GM19468 (cell line): ENCODE results near the gene PCLO.
"Not testable (repeated sequence)": the region's sequence is repeated elsewhere in the genome, so short reads cannot be mapped to it uniquely, and the experiment has no call there.

Source experiments
- ATAC-seq: cut with Tn5 transposase; IDR thresholded peaks from one replicate; pipeline ENCODE4 v1.9.1; 2021; ENCODE audit warnings: mild to moderate bottlenecking, moderate library complexity, moderate number of reproducible peaks; ENCODE audit not compliant: unreplicated experiment; ENCODE audit errors: extremely low read depth

The PCLO gene

DNA sequence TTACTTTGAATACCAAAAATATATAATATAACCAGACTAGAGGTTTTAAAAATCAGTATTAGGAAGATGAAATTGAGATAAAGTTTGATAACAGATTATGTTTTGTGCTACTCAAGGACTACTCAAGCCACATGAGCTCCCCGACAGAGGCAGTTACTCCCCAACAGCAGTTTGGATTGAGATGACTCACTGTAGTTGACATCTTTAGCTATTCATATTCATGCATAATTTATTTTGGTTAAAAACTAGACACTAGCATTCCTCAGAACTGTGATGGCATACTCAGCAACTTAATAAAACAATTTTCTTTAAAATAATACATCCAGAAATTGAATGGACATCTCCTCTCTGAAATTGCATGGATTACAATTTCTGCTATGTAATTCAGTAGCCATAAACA is 19.6 kb downstream of the PCLO start:
- no peak for ATAC-seq

DNA sequence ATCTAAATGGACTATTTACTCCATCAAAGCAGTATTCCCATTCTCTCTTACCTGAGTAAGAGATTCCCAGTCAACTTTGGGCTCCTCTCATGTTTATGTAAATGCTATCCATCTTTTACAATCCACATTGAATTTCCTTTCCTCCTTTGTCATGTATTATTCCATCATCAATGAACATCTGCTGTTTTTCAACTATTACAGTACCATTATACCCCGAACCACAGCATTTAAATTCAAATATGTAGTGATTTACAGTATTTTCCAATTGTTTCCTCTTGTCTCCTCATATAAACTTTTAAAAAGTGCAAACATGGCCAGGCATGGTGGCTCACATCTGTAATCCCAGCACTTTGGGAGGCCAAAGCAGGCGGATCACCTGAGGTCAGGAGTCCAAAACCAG is 20.3 kb downstream of the PCLO start:
- ATAC-seq, result no peak

DNA sequence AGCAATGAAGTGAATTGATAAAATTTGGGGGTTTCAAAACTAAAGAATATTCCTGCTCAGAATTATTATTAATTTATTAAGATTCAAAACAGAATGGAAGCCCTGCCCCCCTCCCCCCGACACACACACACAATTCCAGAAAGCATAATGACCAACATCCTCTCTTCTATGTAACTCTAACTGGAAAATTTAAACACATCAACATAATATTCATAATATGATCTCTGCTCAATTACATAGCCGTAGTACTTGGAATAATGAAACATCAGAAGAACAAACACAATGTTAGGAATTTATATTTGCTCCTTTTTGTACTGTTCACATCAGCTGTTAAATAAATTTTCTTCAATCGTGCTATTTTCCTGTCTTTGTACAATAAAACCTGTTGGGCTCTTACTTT is 20.8 kb downstream of the PCLO start:
- ATAC-seq, result no peak

DNA sequence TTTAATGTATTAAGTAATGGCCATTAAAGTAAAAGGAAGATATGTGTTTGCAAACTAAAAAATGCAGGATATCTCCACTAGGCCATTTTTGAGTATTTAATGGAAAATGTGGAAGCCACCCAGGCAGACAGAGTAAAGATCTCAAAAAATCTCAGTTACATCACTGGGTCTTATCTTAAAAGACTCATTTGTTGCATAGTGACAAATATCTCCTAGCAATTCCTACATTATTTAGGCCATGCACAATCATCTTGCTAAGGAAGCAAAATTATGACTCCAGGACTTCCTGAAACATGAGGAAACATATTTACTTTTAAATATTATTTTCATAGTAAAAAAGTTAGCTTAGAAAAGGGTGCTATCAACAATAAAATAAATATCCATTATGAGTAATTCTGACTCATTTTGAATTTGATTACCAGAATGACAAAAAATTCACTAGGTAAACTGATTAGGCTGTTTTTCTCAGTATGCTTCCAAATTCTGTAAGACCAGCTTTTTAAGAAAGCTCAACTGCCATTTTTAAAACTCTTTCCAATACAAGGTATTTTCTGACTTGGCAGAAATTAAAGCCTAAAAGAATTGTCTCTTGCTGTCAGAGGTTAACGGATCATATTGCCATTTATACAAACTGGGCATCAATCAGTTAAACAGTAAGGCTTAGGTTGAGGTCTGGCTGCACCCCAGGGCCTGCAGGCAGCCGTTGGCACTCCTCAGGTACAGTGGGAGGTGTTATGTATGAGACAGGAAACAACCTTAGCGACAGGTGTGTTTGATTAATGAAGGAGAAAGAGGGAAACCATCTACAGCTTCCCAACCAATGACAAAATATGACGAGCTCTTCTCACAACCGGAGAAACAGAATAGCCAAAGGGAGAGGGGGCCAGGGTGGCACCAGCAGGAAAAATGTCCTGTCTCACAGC is 31.8 kb downstream of the PCLO start:
- no peak for ATAC-seq

DNA sequence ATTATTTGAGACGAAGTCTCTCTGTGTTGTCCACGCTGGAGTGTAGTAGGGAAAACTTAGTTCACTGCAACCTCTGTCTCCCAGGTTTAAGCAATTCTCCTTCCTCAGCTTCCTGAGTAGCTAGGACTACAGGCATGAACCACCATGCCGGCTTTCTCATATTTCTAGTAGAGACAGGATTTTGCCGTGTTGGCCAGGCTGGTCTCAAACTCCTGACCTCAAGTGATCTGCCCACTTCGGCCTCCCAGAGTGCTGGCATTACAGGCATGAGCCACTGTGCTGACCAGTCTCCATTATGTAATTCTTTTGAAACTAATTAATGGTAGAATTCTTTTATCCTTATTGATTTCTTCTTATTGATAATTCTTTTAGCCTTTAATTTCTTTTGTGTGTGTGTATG is 32.5 kb downstream of the PCLO start:
- ATAC-seq, result no peak

DNA sequence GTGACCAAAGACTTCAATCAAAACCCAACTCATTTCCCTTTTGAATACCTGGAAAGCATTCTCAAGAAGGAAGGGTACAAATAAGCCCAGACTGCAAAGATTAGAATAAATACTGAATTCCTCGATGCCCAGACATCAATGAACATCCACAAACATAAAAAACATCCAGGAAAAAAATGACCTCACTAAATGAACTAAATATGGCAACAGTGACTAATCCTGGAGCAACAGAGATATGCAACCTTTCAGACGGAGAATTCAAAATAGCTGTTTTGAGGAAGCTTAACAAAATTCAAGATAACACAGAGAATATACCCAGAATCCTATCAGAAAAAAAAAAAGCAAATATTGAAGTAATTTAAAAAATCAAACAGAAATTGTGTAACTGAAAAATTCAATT is 43.2 kb downstream of the PCLO start:
- ATAC-seq, result no peak

DNA sequence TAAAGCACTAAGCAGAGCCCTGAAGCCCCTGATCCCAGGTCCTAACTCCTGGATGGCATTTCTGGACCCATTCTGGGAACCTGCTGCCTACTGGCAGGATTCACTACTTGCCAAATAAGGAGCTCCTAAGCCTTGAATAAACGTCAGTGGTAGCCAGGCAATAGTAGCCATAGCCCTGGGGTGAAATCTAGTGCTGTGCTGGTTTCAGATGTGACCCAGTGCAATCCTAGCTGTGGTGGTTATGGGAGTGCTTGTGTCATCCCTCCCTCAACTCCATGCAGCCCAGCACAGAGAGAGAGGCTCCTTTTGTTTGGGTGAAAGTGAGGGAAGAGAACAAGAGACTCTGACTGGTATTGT is 43.7 kb downstream of the PCLO start:
- ATAC-seq, result no peak

DNA sequence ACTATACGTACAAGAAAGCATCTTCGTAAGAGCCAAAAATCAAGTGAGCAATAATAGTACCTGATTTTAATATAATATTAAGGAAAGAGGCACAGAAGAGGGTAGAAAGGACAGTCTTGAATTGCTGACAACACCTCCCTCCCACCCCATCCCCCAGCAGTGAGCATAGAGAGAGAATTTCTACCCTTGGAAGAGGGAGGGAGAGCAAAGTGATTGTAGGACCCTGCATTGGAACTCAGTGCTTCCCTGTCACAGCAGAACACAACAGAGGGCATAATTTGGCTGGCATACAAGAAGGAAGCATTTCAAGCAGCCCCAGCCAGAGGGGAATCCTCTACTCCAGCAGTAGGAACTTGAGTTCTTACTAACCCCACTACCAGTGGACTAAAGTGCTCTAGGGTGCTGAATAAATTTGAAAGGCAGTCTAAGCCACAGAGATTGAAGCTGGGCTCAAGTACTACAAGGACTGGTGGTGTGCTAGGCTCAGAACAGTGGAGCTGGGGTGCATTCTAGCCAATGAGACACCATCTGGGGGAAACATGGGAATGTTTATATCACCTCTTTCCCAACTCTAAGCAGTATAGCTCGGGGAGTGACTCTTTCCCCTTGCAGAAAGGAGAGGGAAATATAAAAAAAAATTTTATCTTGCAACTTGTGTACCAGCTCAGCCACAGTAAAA is 44.2 kb downstream of the PCLO start:
- ATAC-seq, result no peak

DNA sequence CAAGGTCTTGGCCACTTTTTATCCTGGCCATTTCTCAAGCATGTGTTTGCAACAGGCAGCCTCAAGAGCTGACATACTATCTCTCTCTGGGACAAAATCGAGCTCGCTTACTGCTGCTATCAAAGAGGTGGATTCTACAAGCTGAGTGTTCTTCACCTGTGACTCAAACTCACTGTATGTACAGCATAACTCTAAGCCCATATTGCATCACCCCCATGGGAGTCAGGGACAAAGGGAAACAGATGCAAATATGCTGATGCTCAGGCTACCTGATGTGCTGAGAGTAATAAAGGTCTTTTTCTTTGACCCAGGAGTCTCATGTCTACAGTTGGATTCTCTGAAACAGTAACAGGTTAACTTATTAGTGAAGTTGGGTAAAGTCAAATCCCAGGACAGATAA is 45.2 kb downstream of the PCLO start:
- no peak for ATAC-seq

DNA sequence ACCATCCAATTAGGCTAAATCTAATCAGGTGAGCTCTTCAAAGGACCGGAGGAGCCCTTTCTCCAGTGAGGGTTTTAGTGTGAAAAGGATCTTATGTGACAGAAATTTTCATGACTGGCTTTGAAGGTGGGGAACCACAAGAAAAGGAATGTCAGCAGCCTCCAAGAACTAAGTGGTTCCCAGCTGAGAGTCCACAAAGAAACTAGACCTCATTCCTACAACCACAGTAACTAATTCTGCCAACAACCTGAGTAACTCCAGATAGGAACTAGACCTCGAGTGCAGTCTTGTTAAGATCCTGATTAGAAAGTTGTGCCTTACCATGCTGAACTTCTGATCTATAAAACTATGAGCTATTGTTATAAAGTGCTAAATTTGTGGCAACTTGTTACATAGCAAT is 51.3 kb downstream of the PCLO start:
- ATAC-seq, result no peak

DNA sequence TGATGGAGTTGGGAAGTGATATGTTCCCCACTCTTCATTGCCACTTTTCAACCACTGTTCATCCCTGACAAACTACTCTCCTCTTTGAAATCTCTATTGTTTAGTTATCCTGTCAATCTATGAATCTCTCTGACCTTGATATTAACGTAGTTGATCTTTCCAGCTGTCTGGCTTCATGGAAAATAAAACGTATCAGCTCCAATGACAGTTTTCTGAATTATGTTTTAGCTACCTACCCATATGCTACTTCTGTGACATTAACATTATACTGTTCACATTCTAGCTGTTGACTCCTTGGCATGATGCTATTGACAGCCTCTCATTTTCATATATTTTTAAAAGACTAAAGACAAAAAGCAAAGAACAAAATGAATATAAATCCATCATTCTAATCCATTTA is 53.3 kb downstream of the PCLO start:
- ATAC-seq, result no peak

DNA sequence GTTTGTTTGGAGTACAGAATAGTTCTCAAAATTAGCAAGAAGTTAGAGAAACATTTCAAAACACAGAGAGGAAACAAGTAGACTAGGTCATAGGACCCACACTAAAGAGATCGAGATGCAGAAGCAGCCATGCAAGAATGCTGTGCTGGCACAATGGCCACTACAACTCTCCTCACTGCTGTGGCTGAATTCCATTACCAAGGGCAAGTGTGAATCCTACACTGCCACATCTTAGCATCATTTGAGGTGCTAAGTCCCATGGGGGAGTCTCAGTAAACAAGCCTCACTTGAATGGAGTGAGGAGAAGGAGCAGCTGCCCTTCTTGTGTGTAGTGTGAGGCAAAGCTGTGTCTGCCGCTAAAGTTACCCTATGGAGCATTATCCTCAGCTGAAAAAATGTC is 56.7 kb downstream of the PCLO start:
- ATAC-seq, result no peak

DNA sequence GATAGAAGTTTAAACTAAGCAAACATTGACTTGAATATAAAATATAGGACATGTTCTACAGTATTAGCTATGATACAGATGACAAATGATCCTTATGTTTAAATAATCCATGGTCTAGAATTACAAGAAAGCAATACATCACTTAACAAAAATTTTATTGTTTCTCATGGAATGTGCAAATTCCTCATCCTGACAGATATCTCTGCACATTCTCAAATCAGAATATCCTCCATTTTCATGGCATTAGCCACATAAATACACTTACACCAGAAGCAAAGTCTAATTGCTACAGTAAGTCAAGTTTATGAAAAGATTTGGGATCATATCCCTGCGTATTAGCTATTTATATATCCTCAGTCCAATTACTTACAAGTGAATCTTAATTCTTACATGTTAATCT is 57.6 kb downstream of the PCLO start:
- no peak for ATAC-seq

DNA sequence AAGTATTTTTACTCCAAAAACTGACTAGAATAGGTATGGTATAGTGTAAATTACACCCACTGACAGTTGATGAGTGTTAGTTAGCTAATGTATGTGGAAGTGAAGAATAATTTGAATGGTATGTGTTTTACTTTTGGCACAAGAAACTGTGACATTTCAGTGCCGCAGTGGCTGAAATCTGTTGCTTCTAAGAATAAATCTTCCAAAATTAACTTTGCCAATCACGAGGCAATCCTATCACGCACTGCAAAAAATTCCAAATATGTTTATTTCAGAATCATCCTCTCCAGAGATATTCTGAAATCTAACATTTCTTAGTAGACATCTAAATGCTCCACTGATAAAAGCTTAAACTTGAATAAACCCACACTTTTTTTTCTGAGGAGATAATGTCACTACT is 61.2 kb downstream of the PCLO start:
- no peak for ATAC-seq

DNA sequence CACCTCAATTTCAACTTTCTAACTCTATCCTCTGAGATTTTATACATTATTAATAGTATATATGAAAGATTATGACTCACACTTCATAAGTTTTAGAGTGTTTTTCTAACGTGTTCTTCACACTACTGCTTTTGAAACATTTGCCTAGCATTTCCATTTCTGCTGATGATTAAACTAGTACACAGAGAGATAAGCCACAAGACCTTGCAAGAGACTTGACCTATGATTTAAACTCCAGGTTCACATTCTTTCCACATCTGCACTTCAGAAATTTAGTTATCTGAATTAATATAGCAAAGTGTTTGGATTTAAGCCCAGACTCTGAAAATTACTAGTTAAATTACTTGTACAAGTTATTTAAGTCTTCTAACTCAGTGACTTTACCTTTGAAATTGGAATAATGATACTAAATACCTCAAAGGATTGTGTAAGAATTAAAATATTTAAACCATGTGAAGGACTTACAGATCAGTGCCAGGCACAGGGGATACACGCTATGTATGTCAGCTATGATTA is 66.6 kb downstream of the PCLO start:
- ATAC-seq, result no peak

DNA sequence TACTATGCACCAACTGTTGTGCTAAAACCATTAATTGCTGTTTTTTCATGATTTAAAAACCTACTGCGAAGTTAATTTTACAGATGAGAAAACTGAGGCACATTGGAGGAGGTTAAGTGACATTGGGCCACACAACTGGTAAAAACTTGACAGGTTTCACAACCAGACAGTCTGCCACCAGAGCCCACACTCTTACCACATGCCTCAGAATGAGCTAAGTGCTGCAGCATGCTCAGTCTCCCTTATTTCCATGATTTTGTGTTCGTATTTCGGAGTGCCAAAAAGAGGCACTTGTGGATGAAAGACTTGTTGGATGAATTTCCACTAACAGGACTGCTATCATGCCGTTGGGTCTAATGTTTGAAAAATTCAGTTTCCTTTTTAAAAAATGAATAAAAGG is 77.4 kb downstream of the PCLO start:
- no peak for ATAC-seq

DNA sequence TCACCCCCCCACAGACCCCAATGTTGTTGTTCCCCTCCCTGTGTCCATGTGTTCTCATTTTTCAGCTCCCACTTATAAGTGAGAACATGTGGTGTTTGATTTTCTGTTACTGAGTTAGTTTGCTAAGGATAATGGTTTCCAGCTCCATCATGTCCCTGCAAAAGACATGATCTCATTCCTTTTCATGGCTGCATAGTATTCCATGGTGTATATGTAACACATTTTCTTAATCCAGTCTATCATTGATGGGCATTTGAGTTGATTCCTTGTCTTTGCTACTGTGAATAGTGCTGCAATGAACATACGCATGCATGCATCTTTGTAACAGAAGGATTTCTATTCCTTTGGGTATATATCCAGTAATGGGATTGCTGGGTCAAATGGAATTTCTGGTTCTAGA is 82.8 kb downstream of the PCLO start:
- not testable (repeated sequence) for ATAC-seq

DNA sequence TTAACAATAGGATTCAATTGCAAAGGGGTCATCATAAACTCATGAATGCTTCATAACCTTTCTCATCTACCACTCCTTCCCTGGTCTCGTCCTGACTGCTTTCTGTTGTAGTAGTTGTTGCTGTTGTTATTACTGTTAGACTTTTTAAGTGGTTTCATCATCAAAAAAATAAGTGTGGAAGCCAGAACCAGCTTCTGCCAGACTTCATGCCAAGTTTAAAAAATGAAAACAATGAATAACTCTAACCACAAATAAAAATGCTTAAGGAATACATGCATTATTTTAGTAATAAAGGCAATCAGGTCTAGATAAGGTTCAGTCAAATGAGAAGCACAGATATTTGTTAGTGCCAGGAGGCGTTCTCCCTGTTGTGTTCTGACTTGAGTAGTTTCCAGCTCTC is 85.4 kb downstream of the PCLO start:
- no peak for ATAC-seq

DNA sequence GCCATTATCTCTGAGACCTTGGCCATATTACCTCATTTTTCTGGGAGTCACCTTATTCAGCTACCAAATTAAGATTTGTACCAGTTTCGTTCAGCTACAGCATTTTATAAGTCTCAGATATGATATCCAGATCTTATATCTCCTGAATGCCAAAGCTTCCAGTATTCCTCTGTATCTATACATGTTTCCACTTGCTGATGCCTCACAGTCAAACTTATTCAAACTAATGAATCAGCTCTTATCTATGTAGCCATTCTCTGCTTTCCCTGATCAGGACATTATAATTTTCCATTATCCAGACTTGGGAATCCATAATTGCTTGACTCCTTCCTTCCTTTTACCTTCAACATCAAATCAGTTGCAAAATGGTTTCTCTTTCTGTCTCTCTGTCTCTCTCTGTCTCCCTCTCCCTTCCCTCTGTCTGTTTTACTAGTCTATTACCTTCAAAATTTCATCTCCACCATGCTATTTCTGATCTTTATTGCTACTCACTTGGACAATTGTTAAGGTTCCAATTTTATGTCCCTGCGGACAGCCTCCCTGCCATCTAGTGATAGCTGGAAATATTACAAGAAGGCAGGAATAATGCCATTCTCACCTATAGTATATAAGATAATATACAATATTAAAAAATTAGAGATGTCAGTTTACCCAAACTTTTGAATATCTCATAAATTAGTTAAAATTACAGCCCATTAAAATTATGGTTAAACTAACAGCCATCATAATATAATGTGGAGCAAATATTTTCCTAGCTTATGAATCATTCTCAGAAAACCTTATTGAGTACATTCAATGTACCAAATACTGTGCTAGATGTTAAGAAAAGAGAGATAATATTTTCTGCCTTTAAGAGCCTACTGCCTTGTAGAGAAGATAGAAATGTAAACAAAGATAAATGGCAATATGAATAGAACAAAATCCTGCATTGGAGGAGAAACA is 89.8 kb downstream of the PCLO start:
- no peak for ATAC-seq

DNA sequence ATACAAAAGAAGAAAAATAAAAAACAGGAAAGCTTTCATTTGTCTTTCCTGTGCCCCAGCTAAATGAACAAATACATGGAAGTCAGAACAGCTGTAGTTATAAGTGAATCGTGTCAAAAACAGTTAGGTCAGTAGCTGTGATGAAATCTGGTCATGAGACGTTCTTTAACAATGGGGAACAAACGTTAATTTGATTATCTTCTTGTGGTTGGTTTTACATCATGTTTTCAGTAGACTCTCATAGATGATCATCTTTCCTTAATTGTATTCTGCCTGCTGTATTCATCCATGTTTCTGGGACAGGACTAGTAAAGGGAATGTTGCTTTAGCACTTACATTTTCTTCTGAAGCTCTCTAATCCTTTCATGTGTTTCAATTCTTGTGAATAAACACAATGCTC is 97.0 kb downstream of the PCLO start:
- ATAC-seq, result no peak

DNA sequence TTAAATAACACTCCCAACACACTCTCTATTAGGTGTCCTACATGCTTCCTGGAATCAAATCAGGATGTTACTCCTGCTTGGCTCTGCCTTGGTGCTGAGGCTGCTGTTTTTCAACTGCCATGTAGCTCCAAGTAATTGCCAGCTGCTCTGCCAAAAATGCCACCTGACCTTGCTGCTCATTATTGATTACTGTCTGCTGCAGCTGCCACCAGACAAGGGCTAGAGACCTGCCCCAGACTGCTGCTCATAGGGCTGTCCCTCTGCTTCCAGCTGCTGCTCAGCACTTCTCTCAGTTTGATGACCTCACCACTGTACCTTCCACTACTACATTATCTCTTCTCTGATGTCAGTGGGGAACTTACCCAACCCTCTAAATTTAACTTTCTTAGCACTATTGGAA is 102.5 kb downstream of the PCLO start:
- ATAC-seq, result no peak
